Measurements from ENCODE around the gene NQO2. TPM values are rescaled to one million over a fixed set of nuclear protein-coding genes. Genes with fewer than 3 reads are reported as not detected.
"Not testable (repeated sequence)": the region's sequence is repeated elsewhere in the genome, so short reads cannot be mapped to it uniquely, and the experiment has no call there.

Gene NQO2
- total and polyA plus RNA-seq, 2 experiments from 2014 or later = 38.7 to 103 TPM

GRCh38 chr6:2970034-2970685, 29.5 kb upstream of the NQO2 start:
- Histone ChIP-seq H3K4me1 (ENCODE audit: low read depth) (peaks cover 6% of the 10 kb centered on the region), H3K27me3 (no peaks in the 10 kb centered on the region), H3K27ac (no peak overlapping the region), H3K9me3 (ENCODE audit: low read depth) (no peaks in the 10 kb centered on the region), H3K36me3 (no peaks in the 10 kb centered on the region), H3K4me3 (peak overlapping the region; percentile 43)
- no peak for TF ChIP-seq CTCF (IDR thresholded peaks at IDR 0.05; ENCODE audit: low read depth, low read length)
- DNase-seq (ENCODE audit: low read depth in 1 of 2, low spot score in 1 of 2) = peak in 1 of 2 donors; percentile 19

- Histone ChIP-seq H3K27me3 (no peaks in the 10 kb centered on the region), H3K36me3 (no peaks in the 10 kb centered on the region), H3K9me3 (ENCODE audit: low read depth) (no peaks in the 10 kb centered on the region), H3K4me3 (peak overlapping the region; percentile 43), H3K27ac (peak overlapping the region; percentile 65), H3K4me1 (ENCODE audit: low read depth) (peaks cover 6% of the 10 kb centered on the region)
- no peak for TF ChIP-seq CTCF (IDR thresholded peaks at IDR 0.05; ENCODE audit: low read depth, low read length)
- peak; percentile 59 to 60 for DNase-seq (ENCODE audit: low read depth in 1 of 2, low spot score in 1 of 2)
Measured at GRCh38 chr6:2970753-2971419, 28.8 kb upstream of the NQO2 start.

GRCh38 chr6:2971420-2972218, 28.1 kb upstream of the NQO2 start, which contains the start of gene SERPINB6:
Gene SERPINB6 (minus strand): TSS chr6:2971567. CDS start chr6:2959332, 12,235 bp downstream.
- Histone ChIP-seq H3K4me3 (peak within 1 kb of the TSS; percentile 43), H3K27ac (peak within 1 kb of the TSS; percentile 65), H3K27me3 (no peaks in the 10 kb centered on the region), H3K36me3 (no peaks in the 10 kb centered on the region), H3K4me1 (ENCODE audit: low read depth) (peaks cover 6% of the 10 kb centered on the region), H3K9me3 (ENCODE audit: low read depth) (no peaks in the 10 kb centered on the region)
- DNase-seq (ENCODE audit: low read depth in 1 of 2, low spot score in 1 of 2) = peak; percentile 69 to 90
- TF ChIP-seq CTCF (IDR thresholded peaks at IDR 0.05; ENCODE audit: low read depth, low read length) = no peak

- H3K4me1 ChIP-seq (ENCODE audit: low read depth); H3K9me3 ChIP-seq (ENCODE audit: low read depth); H3K36me3 ChIP-seq; DNase-seq (ENCODE audit: low read depth in 1 of 2, low spot score in 1 of 2); H3K4me3 ChIP-seq; H3K27me3 ChIP-seq; H3K27ac ChIP-seq: not testable (repeated sequence)
Measured at GRCh38 chr6:2972219-2972487, 27.5 kb upstream of the NQO2 start.

- DNase-seq (ENCODE audit: low read depth in 1 of 2, low spot score in 1 of 2); H3K4me1 ChIP-seq (ENCODE audit: low read depth): not testable (repeated sequence)
Measured at GRCh38 chr6:2972685-2973084, 27.0 kb upstream of the NQO2 start.

GRCh38 chr6:2973180-2973579, 26.5 kb upstream of the NQO2 start:
- not testable (repeated sequence) for H3K4me3 ChIP-seq; H3K9me3 ChIP-seq (ENCODE audit: low read depth); DNase-seq (ENCODE audit: low read depth in 1 of 2, low spot score in 1 of 2); H3K36me3 ChIP-seq; H3K27me3 ChIP-seq; H3K27ac ChIP-seq
- H3K4me1 ChIP-seq (ENCODE audit: low read depth) = peaks cover 10% of the 10 kb centered on the region

More at GRCh38 chr6:2972685-2973084, 27.0 kb upstream of the NQO2 start:
- H3K4me3 ChIP-seq; H3K9me3 ChIP-seq (ENCODE audit: low read depth); H3K36me3 ChIP-seq; H3K27me3 ChIP-seq; H3K27ac ChIP-seq: not testable (repeated sequence)

GRCh38 chr6:2973676-2974075, 26.0 kb upstream of the NQO2 start:
- H3K4me3 ChIP-seq = no peak overlapping the region

More at GRCh38 chr6:2973676-2974075, 26.0 kb upstream of the NQO2 start:
- DNase-seq (ENCODE audit: low read depth in 1 of 2, low spot score in 1 of 2) = peak in 1 of 2 donors; percentile 31
- H3K36me3 ChIP-seq = no peaks in the 10 kb centered on the region
- H3K4me1 ChIP-seq (ENCODE audit: low read depth) = peaks cover 15% of the 10 kb centered on the region
- H3K27ac ChIP-seq = no peak overlapping the region
- H3K9me3 ChIP-seq (ENCODE audit: low read depth) = no peaks in the 10 kb centered on the region
- H3K27me3 ChIP-seq = no peaks in the 10 kb centered on the region
- TF ChIP-seq CTCF (IDR thresholded peaks at IDR 0.05; ENCODE audit: low read depth, low read length) = no peak

Measured in cardiac muscle cell (in vitro differentiated cells and primary cell).